HK-2 (cell line): ENCODE data around the gene VAMP8.
"Not testable (repeated sequence)": the region's sequence is repeated elsewhere in the genome, so short reads cannot be mapped to it uniquely, and the experiment has no call there.

Experiments
- DNase-seq: peaks from one replicate; pipeline ENCODE4 v3.0.0-alpha.2; 2018; ENCODE audit not compliant: unreplicated experiment

Gene VAMP8

GRCh38 chr2:85598594-85599340, 21.4 kb downstream of the VAMP8 start:
- DNase-seq: no peak

DNA sequence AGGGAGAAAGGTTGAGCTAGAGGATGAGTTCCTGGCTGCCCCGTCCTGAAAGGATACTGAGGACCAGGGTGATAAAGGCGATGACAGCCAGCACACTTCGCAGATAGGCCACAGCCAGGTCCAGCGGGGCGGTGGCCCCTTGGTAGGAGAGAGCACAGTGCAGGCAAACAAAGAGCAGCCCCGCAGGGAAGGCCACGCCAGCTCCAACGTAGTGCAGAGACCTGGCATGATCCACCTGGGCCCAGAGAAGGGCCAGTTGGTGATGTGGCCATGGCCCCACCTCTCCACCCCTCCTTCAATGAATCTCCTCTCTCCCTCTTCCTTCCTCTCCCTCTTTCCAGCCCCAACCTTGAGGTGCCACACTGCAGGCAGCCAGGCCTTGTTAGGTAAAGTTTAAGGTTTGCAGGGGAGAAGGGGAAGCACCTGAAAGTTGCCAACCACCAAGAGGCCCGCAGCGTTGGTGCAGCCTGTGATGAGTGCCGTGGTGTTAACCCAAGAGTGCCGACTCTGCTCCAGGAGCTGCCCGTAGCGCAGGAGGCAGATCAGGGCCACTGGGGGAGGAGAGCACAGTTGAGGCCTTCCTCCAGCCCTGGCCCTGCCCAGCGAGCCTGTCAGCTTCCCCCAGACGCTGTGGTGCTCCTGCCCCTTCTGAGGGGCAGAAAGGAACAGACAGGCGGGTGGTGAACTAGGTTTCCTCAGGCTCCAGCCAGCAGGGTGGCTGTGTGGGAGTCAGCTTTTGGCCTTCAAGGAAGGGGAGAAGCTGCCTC, 22.3 kb downstream of the VAMP8 start:
- no peak for DNase-seq

DNA sequence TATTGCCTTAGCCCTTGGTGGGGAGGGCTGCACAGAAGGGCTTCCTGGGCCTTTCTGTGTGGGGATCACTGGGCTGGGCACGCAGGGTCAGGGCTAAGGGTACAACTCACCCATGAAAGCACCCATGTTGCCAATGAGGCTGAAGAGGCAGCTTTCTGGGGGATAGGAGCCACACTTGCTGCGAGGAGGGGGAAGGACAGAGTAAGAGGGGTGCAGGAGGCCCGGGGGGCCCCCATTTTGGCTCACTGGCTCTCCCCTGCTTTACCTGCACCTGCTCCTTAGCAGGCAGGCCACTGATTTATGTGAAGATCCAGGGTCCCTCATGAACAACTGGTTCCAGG, 22.8 kb downstream of the VAMP8 start:
- DNase-seq: no peak

- DNase-seq: no peak
These were observed 23.8 kb downstream of the VAMP8 start for GRCh38 chr2:85600951-85601770.

DNA sequence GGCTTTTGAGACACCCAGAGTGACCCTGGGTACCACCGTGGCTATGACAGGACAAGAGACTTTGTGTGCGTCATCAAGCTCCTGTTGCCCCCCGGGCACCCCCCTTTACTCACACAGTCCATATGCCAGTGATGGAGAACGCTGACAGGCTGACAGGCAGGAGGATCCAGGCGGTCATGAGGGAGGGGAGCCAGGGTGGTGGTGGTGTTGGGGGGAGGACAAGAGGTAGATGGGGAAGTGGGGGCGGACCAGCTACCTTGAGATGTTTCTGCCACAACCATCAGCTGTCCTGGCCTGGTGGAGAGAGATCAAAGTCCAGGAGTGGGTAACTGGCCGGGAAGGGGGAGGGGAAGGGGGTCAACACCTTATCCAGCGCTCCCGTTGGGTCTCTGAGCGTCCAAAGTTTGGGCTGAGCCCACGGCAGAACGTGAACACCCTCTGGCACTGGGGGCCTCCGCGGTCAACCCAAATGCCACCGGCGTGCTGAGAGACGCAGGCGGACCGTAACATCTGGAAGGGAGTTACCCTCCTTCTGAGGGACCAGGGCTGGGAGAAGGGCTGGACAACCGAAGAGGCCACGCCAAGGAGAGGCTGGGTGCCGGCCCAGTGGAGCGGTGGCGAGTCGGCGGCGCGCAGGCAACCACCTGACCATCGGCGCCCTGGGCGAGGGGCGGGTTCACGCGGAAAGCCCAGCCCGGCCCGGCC, 24.5 kb downstream of the VAMP8 start:
- DNase-seq: peak; percentile 70

DNA sequence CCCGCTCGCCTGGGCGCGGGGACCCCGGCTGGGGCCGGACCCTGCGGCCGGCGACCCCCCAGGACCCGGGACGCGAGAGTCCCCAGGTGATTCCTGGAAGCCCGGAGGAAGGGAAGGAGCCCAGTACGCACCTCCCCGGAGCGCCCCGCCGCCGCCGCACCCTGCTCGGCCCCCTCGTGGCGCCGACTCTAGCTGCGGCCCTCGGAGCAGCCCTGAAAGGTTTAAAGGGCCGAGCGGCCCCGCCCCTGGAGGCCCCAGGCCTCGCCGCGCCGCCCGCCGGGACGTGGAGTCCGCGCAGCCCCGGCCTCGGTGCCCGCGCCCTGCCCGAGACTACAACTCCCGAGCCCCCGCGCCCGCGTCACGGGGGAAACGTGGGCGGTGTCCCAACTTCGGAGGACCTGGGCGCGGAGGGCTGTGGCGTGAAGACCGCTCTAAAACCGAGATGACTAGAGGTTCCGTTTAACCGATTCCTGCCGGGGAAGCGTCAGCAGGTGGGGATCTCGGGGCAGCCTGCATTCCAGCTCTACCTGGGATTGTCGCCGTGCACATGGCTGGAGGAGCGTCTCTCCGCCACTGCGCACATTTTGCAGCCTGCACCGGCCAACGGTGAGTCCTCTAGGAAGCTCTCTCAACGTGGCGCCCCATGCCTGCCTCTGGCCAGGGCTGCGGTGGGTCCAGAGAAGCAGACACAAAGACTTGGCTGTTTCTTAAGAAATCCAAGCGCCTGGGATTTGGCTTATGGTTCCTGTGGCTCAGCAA, 25.3 kb downstream of the VAMP8 start, which contains the start of gene TMEM150A:
Gene TMEM150A, minus strand, starts transcription at position 223 of the 759 bp plus-strand sequence. CDS start 750 bp downstream, outside the sequence.
- peak; percentile 89 for DNase-seq

GRCh38 chr2:85604133-85604444, 26.7 kb downstream of the VAMP8 start:
- DNase-seq: not testable (repeated sequence)

- DNase-seq: no peak
These were observed 27.4 kb downstream of the VAMP8 start for GRCh38 chr2:85604568-85605339.

GRCh38 chr2:85605406-85606115, 28.2 kb downstream of the VAMP8 start:
- no peak for DNase-seq

- no peak for DNase-seq
These were observed 28.7 kb downstream of the VAMP8 start for GRCh38 chr2:85606116-85606455.

- DNase-seq: no peak
These were observed 30.2 kb downstream of the VAMP8 start for GRCh38 chr2:85607268-85608215.

- DNase-seq: no peak
These were observed 33.9 kb downstream of the VAMP8 start for GRCh38 chr2:85611217-85611704.

GRCh38 chr2:85611705-85612587, 34.6 kb downstream of the VAMP8 start, which contains the start of gene C2orf68:
TSS of gene C2orf68 (minus strand) at chr2:85612066. CDS start at chr2:85611984, 82 bp downstream.
- DNase-seq: peak; percentile 91

DNA sequence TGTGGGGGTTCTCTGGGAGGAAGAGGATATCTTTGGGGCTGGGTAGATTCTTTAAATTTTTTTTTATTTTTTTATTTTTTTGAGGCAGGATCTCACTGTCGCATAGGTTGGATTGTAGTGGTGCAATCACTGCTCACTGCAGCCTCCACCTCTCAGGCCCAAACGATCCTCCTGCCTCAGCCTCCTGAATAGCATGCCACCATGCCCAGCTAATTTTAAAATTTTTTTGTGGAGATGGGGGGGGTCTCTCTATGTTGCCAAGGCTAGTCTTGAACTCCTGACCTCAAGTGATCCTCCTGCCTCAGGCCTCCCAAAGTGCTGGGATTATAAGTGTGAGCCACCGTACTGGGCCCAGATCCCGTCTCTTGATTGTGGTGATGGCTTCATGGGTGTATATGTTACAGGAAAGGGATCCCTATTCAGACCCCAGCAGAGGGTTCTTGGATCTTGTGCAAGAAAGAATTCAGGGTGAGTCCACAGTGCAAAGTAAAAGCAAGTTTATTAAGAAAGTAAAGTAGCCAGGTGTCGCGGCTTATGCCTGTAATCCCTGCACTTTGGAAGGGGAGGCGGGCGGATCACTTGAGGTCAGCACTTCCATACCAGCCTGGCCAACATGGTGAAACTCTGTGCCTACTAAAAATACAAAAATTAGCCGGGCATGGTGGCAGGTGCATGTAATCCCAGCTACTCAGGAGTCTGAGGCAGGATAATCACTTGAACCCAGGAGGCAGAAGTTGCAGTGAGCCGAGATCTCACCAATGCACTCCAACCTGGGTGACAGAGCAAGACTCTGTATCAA, 36.5 kb downstream of the VAMP8 start:
- DNase-seq: no peak

GRCh38 chr2:85614757-85615156, 37.4 kb downstream of the VAMP8 start:
- DNase-seq: not testable (repeated sequence)

- no peak for DNase-seq
These were observed 38.0 kb downstream of the VAMP8 start for GRCh38 chr2:85615413-85615728.

DNA sequence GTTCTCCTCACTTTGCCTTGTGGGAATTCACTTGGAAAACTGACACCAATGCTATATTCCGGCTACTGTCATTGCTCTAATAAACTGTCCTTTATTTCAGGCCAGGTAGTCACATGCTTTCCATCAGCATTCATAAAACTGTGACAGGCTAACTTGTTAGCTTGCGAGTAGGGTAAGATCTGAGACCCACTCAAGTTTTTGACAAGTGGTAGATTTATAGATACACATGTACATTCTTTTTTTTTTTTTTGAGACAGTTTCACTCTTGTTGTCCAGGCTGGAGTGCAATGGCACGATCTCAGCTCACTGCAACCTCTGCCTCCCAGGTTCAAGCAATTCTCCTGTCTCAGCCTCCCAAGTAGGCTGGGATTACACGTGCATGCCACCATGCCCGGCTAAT, 40.3 kb downstream of the VAMP8 start:
- not testable (repeated sequence) for DNase-seq
